Measurements from ENCODE around the gene TNKS1BP1.

DNA sequence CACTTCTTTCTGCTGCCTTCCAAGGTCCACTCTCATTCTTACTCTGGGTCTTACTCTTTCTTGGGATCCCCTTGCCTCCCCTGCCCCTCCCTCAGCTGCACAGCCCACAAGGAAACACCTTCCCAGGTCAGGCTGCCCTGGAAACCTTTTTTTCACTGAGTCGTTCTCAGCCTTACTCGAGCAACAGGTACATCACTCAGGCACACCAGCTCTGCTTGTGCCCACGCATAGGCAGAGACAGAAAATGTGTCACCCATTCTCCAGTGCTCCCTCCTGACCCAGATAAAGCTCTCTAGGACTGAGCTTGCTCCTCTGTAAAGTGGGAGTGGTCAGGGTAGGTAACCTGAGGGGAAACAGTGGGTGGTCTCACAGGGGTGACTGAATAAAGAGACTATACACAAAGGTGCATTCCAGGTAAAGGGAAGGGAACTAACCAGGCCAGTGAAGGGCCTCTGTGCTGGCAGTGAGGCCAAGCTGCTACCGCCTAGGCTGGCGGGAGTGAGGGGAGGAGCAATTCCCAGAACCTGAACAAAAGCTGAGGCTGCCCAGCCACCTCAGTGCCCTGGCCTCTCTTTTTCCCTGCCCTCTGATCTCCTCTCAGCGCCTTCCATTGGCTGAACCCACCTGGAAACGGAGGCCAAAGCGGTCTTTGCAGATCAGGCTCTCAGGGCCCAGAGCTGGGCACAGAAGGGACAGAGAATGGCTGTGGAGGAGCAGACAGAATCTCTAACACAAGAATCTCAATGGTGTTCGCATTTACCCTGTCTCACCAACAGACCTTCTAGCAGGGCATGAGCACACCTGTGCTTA lies 40.3 kb upstream of the TNKS1BP1 start:
- TF ChIP-seq, protein P1, sequence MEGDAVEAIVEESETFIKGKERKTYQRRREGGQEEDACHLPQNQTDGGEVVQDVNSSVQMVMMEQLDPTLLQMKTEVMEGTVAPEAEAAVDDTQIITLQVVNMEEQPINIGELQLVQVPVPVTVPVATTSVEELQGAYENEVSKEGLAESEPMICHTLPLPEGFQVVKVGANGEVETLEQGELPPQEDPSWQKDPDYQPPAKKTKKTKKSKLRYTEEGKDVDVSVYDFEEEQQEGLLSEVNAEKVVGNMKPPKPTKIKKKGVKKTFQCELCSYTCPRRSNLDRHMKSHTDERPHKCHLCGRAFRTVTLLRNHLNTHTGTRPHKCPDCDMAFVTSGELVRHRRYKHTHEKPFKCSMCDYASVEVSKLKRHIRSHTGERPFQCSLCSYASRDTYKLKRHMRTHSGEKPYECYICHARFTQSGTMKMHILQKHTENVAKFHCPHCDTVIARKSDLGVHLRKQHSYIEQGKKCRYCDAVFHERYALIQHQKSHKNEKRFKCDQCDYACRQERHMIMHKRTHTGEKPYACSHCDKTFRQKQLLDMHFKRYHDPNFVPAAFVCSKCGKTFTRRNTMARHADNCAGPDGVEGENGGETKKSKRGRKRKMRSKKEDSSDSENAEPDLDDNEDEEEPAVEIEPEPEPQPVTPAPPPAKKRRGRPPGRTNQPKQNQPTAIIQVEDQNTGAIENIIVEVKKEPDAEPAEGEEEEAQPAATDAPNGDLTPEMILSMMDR (conservative IDR thresholded peaks at IDR 0.05), result no peak
- no peak for TF ChIP-seq ZFX (IDR thresholded peaks at IDR 0.05)
